Kasumi-1 (cell line): ENCODE data around the gene IDH3A.

Source experiments
- DNase-seq, 2 experiments: peaks; one replicate each; lab custom pipeline; 2025; lab: John Stamatoyannopoulos, UW

Gene IDH3A

DNA sequence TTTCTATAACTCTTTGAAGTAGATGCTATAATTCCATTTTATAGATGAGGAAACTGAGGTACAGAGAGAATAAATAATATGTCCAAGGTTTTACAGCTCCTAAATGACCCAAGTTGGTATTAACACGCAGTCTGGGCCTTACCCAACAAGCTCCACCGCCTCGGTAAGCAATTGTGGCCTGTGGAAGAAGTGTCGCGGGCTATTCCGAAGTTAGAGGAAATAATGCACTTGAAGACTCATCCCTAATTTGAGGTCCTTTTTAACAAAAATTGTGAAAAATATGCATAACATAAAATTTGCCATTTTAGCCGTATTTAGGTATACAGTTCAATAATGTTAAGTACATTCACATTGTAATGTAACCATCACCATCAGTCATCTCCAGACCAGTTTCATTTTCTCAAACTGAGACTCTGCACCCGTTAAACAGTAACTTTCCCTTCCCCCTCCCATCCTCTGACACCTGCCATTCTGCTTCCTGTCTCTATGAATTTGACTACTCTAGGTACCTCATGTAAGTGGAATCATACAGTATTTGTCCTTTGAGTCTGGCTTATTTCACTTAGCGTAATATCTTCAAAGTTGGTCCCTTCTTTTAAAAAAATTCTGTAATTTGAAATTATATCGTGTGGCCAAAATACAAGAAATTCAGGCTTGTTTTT lies 18.2 kb downstream of the IDH3A start:
- no peak for DNase-seq

DNA sequence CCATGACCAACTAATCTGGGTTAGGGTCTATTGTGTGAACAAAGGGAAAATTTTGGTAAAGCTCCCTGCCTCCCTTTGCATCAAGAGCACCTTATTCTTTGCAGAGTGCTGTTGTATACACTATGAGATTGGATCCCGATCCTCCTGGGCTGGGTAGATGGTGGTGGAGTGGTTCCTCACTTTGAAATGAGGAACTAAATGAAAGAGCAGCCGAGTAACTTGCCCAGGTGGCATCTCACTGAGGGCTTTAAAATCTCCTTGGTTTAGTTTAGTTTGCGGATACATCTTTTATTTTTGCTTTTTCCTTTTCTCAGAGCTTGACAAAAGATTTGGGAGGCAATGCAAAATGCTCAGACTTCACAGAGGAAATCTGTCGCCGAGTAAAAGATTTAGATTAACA lies 19.4 kb downstream of the IDH3A start:
- no peak for DNase-seq

DNA sequence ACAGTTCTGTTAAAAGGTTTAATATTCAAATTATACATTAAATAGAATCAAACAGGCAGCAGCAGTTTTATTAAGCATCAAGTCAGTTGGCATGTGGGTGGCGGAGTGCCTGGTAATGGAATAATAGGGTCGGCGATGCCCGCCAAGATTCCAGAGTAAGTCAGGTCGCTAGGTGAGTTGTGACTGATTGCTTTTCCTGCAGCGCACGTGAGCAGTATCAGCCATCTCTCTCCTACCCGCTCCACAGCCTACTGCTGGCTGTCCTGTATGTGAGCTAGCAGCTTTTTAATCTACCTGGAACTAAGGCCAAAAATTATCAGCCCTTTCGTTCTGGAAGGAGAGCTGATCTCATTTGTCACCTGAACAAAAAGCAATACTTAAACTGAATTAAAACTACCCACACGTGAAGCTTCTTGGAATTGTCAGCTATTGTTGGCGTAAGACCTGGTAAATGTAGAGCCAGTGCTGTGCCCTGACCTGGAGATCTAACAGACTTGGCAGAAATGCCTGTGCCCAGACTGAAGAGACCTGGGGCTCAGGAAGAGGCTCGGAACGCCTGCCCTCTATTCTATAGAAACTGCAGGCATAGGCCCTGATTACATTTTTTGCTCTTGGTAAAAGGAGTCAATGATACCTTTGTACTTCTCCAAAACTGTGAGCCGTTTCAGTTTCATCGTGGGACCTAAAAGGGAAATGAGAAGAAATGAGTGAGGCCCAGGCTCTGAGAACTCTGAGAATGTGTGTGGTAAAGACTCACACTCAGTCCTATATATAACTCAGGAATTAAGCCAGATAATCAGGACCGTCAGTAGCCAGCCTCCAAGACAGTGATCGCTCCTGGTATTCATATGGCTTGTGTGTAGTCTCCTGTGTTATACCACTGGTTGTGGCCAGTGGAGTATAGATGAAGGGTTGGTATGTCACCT lies 21.9 kb downstream of the IDH3A start:
- no peak for DNase-seq

DNA sequence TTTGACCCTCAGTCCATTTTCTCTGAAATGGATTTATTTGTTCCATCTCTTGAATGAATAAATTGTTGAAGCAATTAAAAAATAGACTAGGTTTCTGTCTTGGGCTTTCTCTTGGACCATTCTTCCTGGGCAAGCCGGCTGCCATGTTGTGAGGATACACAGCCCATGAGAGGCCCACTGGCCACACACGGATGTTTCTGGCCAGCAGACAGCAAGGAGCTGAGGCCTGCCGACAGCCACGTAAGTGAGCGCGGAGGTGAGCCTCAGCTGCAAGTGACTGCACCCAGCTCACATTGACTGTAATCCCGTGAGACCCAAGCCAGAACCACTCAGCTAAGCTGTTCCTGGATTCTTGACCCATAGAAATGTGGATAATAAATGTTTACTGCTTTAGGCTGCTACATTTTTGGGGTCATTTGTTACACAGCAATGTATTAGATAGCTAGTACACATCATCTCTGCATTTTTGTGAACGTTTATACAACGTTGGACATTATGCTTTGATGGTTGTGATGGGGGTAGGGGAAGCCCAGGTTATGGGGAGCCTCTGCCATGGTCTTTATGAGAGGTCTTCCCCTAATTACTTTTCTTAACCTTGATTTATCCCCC lies 22.8 kb downstream of the IDH3A start:
- DNase-seq, result no peak

DNA sequence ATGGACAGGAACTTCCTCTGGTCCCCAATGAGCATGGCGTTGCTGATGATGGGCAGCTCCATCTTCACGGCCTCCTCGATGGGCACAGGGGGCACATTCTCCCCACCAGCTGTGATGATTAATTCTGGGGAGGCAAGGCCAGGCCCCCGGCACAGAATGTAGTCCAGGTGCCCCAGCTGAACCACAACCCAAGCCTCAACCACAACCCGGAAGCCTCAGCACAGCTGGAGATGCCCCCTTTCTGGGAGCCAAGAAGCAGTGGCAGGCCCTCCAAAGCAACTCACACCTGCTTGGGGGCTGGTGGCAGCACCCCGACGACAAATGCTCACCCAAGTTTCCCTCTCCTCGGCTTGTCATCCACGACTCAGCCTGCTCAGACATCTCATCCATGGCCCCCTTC lies 25.2 kb downstream of the IDH3A start:
- DNase-seq, result no peak

DNA sequence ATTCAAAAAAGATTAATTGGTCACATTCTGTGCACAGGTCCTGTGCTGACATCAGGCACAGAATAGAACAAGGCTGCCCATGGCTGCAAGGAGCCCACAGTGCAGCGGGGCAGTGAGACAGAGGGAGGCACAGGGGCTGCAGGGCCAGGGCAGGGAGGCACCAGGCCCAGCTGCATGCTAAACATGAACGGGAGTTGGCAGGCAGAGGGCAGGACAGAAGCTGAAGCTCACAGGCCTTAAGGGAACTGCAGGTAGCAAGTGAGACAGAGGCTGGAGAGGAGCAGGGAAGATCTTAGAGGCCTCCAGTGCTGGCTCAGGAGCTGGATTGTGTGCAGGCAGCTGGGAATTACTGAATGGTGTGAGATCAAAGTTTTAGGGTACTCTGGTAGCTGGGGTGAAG lies 26.2 kb downstream of the IDH3A start:
- DNase-seq, result no peak

DNA sequence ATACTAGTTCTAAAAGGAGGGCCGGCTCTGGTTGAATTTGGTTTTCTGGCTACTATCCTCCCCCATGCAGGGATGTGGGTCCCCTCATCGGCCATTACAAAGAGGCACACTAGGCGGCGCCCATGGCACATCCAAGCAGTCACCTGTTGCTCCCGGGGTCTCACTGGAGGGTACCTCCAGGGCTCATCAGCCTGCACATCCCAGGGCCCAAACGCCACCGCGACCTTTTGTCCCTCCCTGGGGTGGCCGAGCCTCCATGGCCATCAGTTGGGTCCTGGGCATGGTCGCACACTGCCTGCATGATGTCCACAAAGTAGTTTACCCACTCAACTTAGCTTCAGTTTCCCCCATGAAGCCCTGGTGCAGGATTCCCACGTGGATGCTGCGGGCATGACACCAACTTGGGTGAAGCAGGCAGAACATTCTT lies 28.3 kb downstream of the IDH3A start:
- peak; percentile 49 to 50 for DNase-seq

DNA sequence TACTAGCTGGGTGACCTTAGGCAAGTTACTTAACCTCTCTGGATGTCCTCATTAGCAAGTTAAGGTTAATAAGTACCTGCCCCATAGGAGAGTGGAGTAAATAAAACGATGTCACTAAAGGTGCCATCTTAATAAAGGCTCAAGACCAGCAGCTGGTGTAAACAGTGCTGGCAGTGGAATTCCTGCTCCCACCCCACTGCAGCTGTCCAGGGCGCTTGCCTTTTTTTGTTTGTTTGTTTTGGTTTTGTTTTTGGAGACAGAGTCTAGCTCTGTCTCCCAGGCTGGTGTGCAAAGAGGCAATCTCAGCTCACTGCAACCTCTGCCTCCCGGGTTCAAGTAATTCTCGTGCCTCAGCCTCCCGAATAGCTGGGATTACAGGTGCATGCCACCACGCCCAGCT lies 28.9 kb downstream of the IDH3A start:
- no peak for DNase-seq

DNA sequence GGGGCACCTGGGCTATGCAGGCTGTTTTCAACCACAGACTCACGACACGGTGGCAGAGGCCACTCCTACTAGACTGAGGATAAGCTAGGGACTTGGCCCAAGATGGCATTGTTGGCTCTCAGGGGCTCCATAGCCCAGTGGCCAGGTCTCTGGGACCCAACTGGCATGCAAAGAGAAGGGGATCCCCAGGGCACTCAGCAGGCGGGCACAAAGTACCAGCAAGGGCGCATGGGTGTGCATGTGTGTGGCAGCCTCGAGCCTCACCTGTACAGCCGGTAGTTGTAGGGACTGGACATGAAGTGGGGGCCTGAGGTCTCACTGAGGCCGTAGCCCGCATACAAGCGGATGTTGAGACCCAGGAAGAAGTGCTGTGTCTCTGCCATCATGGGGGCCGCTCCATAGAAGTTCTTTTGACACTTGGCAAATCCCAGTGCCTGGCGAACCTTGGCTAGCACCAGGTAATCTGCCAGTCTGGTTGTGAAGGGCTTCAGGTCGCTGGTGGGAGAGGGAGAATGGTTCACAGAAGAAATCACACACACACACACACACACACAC lies 30.2 kb downstream of the IDH3A start:
- no peak for DNase-seq

DNA sequence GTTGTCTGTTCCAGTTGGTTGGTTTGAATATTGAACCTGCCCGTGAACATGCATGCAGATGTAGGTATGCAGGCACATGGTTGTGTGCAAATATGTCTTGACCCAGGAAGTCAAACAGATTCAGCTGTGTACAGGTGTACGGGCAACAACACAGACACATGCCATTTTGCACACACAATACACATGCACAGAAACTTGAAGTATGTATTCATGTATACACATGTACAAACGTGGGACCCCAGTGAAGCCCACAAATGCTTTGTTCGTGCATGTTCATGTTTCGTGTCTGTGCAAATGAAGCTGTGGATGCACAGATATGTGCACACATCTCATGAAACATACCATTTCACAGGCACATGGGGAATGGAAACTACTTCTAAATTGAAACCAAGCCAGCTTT lies 30.7 kb downstream of the IDH3A start:
- DNase-seq, result no peak

DNA sequence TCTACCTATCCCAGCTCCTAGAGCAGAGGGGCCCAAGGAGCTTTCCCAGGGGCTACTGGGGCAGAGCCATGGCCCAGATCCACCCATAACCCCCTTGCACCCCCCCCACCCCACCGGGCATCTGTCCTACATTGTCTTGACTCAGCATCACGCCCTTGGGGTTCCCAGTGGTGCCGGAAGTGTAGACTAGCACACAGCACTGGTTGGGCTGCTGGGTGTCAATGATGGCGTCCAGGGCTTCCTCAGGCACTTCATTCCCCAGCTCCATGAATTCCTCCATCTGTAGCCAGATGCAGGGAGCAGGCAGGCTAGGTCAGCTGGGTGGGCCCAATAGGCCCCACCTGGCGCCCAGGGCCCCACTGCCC lies 33.2 kb downstream of the IDH3A start:
- no peak for DNase-seq

DNA sequence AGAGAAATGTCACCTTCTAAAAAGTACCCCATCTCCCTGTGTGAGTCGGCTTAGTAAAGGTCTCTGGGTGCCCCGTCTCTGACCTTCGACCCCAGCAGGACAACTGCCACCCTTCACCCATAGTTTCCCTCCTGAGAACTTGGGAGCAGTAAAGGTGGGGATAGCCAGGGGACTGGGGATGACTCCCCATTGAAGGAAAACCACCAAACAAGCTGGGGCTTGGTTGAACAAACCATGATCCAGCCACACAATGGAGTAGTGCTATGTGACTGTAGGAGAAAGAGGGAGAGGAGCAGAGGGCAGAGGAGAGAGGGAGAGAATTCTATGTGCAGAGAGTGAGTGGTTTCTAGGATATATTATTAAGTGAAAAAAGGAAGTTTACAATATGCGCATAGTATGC lies 33.7 kb downstream of the IDH3A start:
- DNase-seq, result no peak

DNA sequence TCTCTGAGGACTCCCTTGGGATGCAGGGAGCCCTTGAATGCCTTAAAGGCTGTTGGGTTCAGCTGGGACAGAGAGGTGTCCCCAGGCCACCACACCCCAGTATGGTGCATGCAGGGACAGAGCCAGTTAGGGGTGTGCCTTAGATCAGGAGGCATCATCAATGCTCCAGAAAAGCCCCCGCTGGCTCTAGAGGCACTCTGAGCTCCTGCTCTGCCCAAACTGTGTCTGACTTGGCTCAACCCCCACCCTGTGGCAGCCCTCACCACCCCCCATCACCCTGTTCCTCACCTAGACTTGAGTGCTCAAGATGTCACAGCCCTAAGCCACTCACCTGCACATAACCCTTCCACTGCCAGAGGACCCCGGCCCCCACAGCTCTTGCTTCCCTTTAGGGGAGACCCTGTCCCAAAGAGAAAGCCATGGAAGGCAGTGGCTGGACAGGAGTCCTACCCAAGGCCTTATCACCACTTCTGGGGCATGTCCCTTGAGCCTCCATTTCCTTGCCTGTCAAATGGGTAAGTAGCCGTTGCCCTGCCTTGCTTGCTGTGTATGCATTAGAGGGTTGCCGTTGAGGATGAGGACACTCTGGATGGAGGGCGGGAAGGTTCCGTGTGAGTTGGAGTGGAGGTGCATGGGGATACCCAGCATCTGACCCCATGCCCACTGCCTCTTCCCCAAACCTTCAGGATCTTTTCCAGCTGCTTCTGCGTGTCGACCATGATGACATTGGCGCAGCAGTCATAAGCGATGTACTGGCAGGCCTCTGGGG lies 43.8 kb downstream of the IDH3A start:
- DNase-seq, result no peak

DNA sequence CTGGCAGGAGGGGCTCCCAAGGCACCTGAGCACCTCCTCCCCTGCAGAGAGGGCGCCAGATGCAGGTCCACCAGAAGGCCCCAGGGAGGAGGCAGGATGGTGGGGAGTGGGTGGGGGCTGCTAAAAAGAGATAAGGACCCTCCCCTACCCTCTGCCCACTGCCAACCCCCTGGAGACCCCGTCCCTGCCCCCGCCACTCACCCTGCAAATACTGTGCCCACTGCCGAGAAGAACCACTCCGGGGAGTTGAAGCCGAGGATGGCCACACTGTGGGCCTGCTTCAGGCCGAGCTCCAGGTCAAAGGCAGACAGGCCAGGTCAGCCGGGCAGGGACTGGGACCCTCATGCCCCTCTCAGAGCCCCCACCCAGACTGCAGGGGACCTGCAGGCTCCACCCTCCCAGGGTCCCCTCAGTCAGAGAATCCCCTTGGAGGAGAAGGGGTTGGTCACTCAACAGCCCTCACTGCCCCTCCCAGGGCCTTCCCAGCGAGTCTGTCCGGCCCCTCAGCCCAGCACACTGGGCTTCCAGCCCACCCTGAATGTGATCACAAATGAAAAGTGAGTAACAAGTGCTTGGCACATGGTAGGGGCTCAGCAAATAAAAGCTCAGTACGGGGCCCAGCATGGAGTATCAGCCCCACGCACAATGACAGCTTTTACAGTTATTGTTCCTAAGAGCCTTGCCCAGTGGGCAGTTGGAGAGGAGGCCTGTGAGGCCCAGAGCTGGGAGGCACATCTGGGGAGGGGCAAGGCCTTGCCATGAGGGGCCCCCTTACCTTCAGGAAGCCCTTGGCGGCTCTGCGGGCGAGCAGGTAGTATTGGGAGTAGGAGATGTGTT lies 44.8 kb downstream of the IDH3A start:
- DNase-seq, result no peak

DNA sequence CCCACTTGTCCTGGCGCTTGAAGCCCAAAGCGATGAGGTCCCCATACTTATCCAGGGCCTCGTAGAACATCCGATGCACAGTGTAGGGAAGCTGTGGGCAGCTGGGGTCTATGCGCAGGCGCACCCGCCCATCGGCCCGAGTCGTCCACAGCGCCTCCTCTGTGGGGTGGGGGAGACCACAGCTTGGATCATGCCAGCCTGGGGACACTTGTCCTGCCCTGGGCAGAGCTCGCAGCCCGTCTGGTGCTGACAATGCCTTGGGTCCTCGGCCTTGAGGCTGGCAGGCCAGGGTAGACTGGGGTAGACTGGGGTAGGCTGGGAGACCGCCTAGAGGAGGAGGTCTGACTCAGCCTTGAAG lies 45.4 kb downstream of the IDH3A start:
- no peak for DNase-seq

DNA sequence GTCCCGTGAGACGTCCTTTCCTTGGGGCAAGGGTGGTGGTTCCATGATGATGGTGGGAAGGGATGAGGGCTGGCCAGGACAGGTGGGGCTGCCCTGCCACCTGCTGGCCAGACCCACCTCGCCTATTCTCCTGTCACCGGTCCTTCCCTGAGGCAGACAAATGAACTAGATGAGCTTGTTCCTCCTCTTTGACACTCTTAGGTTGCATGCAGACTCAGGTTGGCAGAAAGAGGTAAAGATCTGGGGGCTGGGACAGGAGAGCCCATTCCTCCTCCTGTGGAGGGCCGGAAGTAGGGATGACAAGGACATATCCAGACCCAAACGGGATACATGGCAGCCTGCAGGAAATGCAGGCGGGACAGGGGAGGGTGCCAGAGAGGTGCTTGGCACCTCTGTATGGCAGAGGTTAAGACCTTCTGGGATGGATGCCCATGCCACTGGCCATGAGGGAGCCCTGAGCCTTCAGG lies 46.6 kb downstream of the IDH3A start:
- peak; percentile 37 to 56 for DNase-seq

DNA sequence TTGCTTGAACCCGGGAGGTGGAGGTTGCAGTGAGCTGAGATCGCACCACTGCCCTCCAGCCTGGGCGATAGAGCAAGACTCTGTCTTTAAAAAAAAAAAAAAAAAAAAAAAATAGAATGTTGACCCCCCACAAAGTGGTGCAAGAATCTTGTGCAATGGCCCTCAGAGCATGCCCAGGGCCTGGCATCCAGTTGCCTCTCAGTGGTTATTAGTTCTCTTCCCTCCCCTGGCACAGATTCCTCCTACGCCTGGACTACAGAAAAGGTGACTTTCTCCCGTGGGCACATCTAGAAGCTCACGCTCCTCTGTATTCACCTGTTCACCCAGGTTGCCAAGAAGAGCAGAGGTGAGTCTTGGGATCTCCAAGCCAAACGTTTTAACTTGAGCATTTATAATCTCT lies 48.5 kb downstream of the IDH3A start:
- no peak for DNase-seq

DNA sequence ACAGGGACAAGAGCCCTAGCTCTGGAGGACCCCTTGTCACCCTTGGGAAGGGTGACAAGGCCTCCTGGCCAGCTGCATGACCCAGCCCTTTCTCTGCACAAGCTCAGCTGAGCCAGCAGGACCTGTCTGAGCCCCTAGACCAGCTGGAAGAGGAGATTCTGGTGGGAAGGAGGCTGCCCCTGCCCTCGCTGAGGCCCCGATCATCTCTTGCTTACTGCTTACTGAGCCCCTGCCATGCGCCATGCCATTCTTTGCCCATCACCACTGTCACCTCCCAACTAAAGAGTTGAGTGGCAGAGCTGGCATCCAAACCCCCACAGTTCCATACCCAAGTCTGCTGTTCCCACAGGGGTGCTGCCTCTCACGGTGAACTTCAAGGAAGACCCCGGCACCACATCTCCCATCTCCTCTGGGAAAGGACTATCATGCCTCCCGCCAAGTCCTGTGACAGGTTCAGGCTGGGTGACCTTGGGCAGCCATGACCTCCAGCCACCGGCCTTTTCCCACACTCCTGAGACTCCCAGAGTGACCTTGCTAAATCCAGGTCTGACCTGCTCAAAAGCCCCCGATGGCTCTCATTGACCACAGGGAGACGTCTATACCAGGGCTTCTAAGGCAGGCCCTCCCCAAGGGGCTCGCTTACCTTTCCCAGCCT lies 51.2 kb downstream of the IDH3A start:
- no peak for DNase-seq

DNA sequence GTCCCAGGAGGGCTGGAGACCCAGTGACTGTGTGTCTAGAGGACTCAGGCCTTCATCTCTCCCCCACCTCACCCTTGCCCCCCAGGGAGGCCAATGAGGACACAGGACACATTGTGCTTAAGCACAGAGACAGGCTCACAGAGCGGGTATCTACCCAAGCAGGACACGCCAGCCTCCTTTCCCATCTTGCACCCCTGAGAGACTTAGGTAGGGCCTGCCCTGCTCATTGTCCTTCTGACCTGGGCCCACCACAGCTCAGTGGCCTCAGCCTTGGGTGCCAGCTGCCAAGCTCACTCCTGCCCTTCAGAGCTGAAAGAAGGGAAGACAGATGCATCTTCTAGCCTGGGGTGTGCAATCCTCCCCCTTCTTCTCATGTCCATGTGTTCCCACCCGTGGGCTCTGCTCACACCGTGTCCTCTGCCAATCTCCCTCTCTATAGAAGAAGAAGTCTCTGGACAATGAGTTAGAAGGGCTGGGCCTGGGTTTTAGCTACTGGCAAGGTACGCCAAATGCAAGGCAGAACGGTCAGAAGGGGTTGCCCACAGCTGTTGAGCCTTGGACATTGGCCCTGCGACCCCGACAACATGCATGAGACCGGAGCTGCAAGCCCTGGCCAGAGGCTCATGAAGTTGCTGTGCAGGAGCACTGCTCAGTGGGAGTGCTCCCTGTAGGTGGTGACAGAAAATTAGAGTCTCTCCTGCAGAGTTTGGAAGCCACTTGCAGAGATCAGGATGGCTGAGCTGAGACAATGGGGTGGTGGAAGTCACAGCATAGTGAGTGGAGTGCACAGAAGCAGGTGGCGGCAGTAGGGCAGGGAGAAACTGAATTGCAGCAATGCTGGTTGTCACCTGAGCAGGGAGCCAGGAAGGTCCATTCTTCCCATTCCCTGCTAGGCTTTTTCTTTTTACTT lies 52.4 kb downstream of the IDH3A start:
- DNase-seq, result no peak
